Testis (tissue), 3 donors: Measurements from ENCODE around the gene HUNK. TPM values are rescaled to one million over a fixed set of nuclear protein-coding genes. Genes with fewer than 3 reads are reported as not detected.

Experiments
- DNase-seq: peaks from one replicate; pipeline ENCODE4 v3.0.0-alpha.2; 2019
- H3K27ac ChIP-seq, 2 donors: fragments of 200-600 bp; sonication (generic); one replicate each; pipeline ENCODE4 v1.5.1; 2019
- H3K27me3 ChIP-seq: fragments of 200-600 bp; sonication (generic); one replicate; pipeline ENCODE4 v1.5.1; 2019
- H3K36me3 ChIP-seq: fragments of 200-600 bp; sonication (generic); one replicate; pipeline ENCODE4 v1.5.1; 2017; ENCODE audit warnings: low read depth; ENCODE audit errors: missing control alignments
- H3K4me1 ChIP-seq: fragments of 200-600 bp; sonication (generic); one replicate; pipeline ENCODE4 v1.5.1; 2019
- H3K4me3 ChIP-seq, 2 donors: fragments of 200-600 bp; sonication (generic); one replicate each; pipeline ENCODE4 v1.5.1; 2017 to 2019
- H3K9me3 ChIP-seq: fragments of 200-600 bp; sonication (generic); one replicate; pipeline ENCODE4 v1.5.1; 2017
- POLR2A ChIP-seq: fragments of 450-650 bp; IDR thresholded peaks from one replicate; pipeline ENCODE4 v1.6.1; 2017; ENCODE audit warnings: antibody characterized with exemption, mild to moderate bottlenecking, moderate library complexity
- WGBS, 2 donors: methylation state at CpG; one replicate each; pipeline ENCODE4 v1.1.5; 2018; 5-methylcytosine and 5-hydroxymethylcytosine counted together
- intact Hi-C: fragments of 100-400 bp; cut with DNase I; formaldehyde crosslinking; loops from one replicate; pipeline ENCODE4 v1.15.1; 2023; ENCODE audit warnings: low total_unique reads
- polyA plus RNA-seq: library from polyadenylated mRNA; stranded (reverse); fragments of 350-450 nt; fragmentation: Illumina TruSeq; extraction: RNeasy Lipid Tissue Mini Kit (QIAGEN cat#74804); gene quantifications from one replicate; pipeline ENCODE4 v1.2.3, GENCODE V29; 2014; ENCODE audit warnings: low read depth, low replicate concordance; ENCODE audit not compliant: insufficient read depth
- total RNA-seq, 2 donors: library from RNA; depleted of rRNA; stranded (reverse); fragments of >200 nt; gene quantifications; one replicate each; pipeline ENCODE4 v1.2.3, GENCODE V29; 2016
- TF ChIP-seq, protein P1 (sequence below), 3 experiments: fragments of 450-650 bp in 2 of 3; fragments of 200-600 bp in 1 of 3; sonication (generic) in 1 of 3; IDR thresholded peaks; one replicate each; pipeline ENCODE4 v1.5.1; 2016 to 2019; ENCODE audit warnings: antibody characterized with exemption in 3 of 3, mild to moderate bottlenecking in 2 of 3, moderate library complexity in 1 of 3

The HUNK gene
- total and polyA plus RNA-seq, 3 donors from 2014 or later = 2.1 to 7.6 (median 6.8) TPM

DNA sequence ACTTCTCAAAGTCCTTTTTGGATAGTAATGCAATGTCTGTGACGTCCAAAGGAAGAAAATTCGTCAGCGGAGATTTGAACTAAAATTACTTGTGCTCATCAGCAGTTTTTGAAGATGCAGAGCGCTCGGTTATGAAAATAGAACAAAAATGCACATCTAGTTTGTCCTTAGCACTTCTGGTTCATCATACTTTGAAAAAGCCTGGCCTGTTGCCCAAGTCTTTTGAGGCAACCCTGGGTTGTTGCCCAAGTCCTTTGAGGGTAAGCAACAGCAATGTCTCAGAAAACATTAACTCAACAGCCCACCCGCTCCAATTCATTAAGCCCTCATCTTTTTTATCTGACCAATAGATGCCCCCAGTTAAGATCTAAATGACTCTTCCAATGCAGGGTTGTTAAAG is 91.9 kb downstream of the HUNK start:
- no peak for TF ChIP-seq POLR2A
- TF ChIP-seq, protein P1, sequence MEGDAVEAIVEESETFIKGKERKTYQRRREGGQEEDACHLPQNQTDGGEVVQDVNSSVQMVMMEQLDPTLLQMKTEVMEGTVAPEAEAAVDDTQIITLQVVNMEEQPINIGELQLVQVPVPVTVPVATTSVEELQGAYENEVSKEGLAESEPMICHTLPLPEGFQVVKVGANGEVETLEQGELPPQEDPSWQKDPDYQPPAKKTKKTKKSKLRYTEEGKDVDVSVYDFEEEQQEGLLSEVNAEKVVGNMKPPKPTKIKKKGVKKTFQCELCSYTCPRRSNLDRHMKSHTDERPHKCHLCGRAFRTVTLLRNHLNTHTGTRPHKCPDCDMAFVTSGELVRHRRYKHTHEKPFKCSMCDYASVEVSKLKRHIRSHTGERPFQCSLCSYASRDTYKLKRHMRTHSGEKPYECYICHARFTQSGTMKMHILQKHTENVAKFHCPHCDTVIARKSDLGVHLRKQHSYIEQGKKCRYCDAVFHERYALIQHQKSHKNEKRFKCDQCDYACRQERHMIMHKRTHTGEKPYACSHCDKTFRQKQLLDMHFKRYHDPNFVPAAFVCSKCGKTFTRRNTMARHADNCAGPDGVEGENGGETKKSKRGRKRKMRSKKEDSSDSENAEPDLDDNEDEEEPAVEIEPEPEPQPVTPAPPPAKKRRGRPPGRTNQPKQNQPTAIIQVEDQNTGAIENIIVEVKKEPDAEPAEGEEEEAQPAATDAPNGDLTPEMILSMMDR (IDR thresholded peaks at IDR 0.05) = no peak
- no peak for DNase-seq
- H3K36me3 ChIP-seq = no peaks in the 10 kb centered on the region

DNA sequence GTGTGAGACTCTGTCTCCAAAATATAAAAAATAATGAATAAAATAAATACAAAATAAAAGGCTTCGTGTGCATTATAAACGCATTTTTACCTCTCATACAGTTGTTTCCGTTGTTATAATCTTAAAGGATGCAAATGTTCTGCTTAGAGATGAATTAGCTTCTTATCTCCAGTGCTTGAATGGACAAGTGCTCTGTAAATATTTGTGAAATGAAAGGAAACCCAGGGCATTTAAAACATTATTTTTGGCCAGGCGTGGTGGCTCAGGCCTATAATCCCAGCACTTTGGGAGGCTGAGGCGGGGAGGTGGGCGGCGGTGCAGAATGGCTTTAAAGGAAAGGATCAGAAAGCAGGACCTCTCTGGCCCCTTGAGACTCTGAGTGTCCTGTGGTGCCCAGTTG is 94.5 kb downstream of the HUNK start:
- no peaks in the 10 kb centered on the region for H3K4me1 ChIP-seq
- WGBS, 2 donors = 89 to 94% methylated on average over 7 of the region's 7 CpGs
- no peaks in the 10 kb centered on the region for H3K27me3 ChIP-seq
- H3K9me3 ChIP-seq = no peaks in the 10 kb centered on the region
- no peak for TF ChIP-seq POLR2A
- TF ChIP-seq, protein P1 (IDR thresholded peaks at IDR 0.05) = no peak
- no peak for DNase-seq
- H3K4me3 ChIP-seq = no peak overlapping the region
- intact Hi-C loops = no loop called here
- no peak overlapping the region for H3K27ac ChIP-seq
- H3K36me3 ChIP-seq = no peaks in the 10 kb centered on the region

More for the DNA sequence above, 91.9 kb downstream of the HUNK start:
- 82 to 83% methylated on average over 6 of the region's 6 CpGs for WGBS, 2 donors
- Histone ChIP-seq H3K27me3 (no peaks in the 10 kb centered on the region), H3K4me1 (no peaks in the 10 kb centered on the region), H3K27ac (no peak overlapping the region), H3K4me3 (no peak overlapping the region), H3K9me3 (no peaks in the 10 kb centered on the region)
- intact Hi-C loops = no loop called here

DNA sequence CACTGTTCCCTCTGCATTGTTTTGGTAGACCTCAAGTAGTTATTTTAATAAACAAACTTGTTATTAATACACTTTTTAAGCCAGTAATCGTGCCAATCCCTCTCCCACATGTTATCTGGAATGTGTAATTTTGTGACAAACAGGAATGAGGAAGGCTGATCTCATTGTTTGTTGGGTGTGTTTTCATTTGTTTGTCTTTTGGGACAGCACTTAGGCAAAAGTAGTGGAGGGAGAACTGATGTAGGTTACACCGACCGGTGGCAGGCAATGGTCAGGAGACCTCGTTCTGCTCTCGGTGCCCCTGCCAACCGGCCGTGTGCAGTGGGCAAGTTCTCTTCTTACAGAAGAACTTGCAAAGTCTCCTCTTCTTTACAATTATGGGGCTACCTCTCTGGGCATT is 99.8 kb downstream of the HUNK start:
- DNase-seq = no peak
- intact Hi-C loops = no loop called here
- WGBS, 2 donors = 95 to 98% methylated on average over 7 of the region's 7 CpGs

DNA sequence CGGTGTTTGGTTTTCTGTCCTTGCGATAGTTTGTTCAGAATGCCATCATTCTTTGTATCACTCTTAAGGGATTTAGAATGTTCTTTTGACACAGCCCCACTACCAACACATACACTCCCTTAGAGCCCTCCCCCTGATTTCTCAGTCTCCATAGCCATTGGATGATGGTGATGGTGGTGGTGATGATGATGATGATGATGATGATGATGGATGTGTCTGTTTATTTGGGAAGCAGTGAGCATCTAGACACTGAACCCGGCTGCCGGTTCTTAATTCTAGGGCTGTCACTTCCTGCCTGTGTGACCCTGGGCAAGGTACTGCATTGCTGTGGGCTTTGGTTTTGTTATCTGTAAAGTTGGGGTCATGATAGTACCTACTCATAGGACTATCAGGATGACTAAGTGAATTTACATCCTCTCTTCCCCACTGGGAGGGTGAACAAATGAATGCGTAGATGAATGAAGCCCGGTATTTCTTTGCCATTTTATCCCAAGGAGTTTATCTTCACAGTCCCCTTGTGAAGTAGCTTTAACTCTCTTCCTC is 100.7 kb downstream of the HUNK start:
- Histone ChIP-seq H3K4me1 (no peaks in the 10 kb centered on the region), H3K36me3 (no peaks in the 10 kb centered on the region), H3K27me3 (no peaks in the 10 kb centered on the region), H3K4me3 (no peak overlapping the region), H3K27ac (no peak overlapping the region), H3K9me3 (no peaks in the 10 kb centered on the region)
- intact Hi-C loops = no loop called here
- no peak for DNase-seq
- TF ChIP-seq, protein P1 (IDR thresholded peaks at IDR 0.05) = no peak
- no peak for TF ChIP-seq POLR2A
- 94 to 95% methylated on average over 6 of the region's 6 CpGs for WGBS, 2 donors

More for the DNA sequence above, 99.8 kb downstream of the HUNK start:
- Histone ChIP-seq H3K27ac (no peak overlapping the region), H3K4me1 (no peaks in the 10 kb centered on the region), H3K4me3 (no peak overlapping the region), H3K9me3 (no peaks in the 10 kb centered on the region), H3K36me3 (no peaks in the 10 kb centered on the region), H3K27me3 (no peaks in the 10 kb centered on the region)
- TF ChIP-seq, protein P1 (IDR thresholded peaks at IDR 0.05) = no peak
- no peak for TF ChIP-seq POLR2A

DNA sequence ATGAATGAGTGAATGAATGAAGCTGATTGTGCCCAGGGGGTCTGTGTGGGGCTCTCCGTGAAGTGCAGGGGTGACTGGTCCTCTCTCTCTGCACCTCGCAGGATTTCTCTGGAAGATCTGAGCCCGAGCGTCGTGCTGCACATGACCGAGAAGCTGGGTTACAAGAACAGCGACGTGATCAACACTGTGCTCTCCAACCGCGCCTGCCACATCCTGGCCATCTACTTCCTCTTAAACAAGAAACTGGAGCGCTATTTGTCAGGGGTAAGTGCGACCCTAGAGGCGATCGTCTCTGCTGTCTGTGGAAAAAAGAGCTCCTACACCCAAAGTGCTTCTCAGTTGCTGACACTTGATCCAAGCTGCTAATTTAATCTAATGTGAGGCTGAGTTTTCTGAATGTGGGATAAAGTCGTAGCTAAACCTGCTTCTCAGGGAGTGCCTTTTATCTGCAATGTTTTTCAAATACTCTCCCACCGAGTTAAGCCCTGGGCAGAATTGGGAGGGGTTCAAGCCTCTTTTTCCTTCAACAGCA is 101.7 kb downstream of the HUNK start:
- DNase-seq = no peak
- Histone ChIP-seq H3K4me1 (no peaks in the 10 kb centered on the region), H3K27ac (no peak overlapping the region), H3K36me3 (no peaks in the 10 kb centered on the region), H3K9me3 (no peaks in the 10 kb centered on the region), H3K27me3 (no peaks in the 10 kb centered on the region), H3K4me3 (no peak overlapping the region)
- TF ChIP-seq, protein P1 (IDR thresholded peaks at IDR 0.05) = no peak
- no peak for TF ChIP-seq POLR2A
- WGBS, 2 donors = 78 to 85% methylated on average over 16 of the region's 16 CpGs
- intact Hi-C loops = no loop called here
